Measurements from ENCODE around the gene IL1RAPL2. TPM values are rescaled to one million over a fixed set of nuclear protein-coding genes. Genes with fewer than 3 reads are reported as not detected.
"Not testable (repeated sequence)": the region's sequence is repeated elsewhere in the genome, so short reads cannot be mapped to it uniquely, and the experiment has no call there.

Gene IL1RAPL2
- polyA plus RNA-seq, 4 donors = 0.74 to 0.99 (median 0.88) TPM

DNA sequence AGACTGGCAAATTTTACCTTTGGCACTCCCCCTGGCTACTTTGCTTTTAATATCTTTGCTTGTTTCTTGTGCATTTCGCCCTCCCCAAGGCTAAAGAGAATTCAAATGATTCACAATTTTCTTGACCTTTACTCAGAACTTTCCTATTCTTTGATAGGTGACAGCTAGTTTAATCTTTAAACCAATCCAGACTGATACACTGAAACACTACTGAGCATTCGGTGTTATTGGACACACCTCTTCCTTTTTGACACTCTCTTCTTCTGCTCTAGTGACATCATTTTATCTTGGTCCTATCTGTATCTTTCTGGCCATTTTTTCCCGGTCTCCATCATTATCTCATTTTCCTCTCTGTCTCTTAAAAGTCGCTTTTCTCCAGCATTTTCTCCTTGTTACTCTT, 103.1 kb downstream of the IL1RAPL2 start:
- DNase-seq (ENCODE audit: low read depth in 4 of 4, low spot score in 3 of 4) = no peak

DNA sequence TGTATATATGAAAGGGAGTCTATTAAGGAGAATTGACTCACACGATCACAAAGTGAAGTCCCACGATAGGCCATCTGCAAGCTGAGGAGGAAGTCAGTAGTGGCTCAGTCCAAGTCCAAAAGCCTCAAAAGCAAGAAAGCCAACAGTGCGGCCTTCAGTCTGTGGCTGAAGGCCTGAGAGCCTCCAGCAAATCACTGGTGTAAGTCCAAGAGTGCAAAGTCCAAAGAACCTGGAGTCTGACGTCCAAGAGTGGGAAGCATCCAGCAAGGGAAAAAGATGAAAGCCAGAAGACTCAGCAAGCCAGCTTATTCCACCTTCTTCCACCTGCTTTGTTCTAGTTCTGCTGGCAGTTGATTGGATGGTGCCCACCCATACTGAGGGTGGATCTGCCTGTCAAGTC, 104.1 kb downstream of the IL1RAPL2 start:
- no peak for DNase-seq (ENCODE audit: low read depth in 4 of 4, low spot score in 3 of 4)

DNA sequence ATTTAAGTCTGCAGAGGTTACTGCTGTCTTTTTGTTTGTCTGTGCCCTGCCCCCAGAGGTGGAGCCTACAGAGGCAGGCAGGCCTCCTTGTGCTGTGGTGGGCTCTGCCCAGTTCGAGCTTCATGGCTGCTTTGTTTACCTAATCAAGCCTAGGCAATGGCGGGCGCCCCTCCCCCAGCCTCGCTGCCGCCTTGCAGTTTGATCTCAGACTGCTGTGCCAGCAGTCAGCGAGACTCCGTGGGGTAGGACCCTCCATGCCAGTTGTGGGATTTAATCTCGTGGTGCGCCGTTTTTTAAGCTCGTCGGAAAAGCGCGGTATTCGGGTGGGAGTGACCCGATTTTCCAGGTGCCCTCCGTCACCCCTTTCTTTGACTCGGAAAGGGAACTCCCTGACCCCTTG, 111.5 kb downstream of the IL1RAPL2 start:
- not testable (repeated sequence) for DNase-seq (ENCODE audit: low read depth in 4 of 4, low spot score in 3 of 4)

DNA sequence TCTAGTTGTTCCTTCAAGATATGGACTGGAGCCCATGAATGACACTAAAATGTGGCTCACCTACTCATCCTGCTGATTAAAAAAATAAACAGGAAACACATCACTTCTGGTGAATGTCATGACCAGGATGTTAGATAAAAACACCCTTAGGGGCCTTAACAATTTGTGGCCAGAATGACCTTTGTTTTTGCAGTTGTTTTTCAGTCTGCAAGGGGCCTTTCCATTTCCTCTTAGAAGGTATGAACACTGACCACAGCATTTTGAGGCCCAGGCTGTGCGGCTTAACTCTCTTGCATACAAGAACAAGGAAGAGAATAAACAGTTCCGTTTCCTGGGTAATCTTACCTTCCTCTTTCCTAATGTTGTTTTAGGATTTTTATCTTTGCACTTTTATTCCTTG, 113.2 kb downstream of the IL1RAPL2 start:
- DNase-seq (ENCODE audit: low read depth in 4 of 4, low spot score in 3 of 4) = no peak

DNA sequence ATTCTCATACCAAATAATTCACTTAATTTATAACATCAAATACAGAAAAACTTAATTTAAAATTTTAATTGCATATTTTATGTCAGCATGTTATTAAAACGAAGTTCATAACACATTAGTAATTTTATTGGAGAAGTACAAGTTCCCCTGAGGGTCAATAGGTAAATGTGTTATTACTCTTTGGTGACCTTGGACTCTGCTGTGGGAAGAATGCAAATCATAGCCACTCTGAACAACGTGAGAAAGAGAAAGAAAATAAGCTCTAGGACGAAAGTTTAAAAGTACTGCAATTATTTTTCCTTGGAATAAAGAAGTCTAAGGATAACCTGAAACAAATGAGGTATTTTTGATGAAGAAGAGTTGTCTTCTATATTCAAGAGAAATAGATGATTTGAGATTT, 115.2 kb downstream of the IL1RAPL2 start:
- no peak for DNase-seq (ENCODE audit: low read depth in 4 of 4, low spot score in 3 of 4)

DNA sequence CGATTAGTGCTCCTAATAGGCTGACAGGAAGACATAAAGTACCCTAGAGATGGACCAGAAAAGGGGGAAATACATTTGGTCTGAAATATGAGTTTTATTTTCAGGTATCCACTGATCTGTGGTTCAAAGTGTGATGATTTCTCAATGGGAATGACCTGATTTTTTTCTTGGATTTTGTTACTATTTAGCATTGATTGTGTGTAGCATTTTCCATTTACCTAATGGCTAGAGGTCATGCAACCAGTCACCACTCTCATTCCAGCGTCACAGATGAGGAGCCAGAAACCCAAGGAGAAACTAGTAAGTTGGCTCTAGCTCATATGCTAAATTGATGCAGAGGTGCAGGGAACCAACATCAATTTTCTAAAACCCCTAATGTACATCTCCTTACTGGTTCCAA, 118.1 kb downstream of the IL1RAPL2 start:
- DNase-seq (ENCODE audit: low read depth in 4 of 4, low spot score in 3 of 4) = no peak

DNA sequence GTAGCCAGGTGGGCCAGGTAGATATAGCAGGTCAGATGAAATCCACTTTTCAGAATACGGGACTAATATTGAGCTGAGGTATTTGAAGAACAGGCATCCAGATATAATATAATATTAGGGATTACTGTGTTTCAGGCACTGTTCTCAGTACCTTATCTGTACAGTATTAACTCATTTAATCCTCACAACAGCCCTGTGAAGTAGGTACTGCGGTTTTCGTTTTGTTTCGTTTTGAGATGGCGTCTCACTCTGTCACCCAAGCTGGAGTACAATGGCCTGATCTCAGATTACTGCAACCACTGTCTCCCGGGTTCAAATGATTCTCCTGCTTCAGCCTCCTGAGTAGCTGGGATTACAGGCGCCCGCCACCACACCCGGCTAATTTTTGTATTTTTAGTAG, 129.6 kb downstream of the IL1RAPL2 start:
- no peak for DNase-seq (ENCODE audit: low read depth in 4 of 4, low spot score in 3 of 4)

DNA sequence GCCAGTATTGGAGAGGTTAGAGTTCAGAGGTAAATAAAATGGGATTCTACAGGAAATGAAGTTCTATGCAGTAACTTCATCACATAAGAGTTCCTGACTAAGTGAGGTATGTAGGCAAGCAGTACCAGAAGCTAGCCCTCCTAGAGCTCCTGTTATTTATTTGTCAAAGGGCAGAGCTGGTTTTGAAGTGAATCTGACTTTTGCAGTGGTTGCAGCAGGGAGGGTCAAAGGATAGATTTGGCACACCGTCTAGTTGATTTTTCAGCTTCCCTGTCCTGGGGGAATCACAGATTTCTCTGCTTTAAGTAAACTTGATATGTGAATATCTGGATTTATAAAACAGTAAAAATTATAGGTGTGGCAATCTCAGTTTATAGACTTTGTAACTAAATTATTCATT, 130.7 kb downstream of the IL1RAPL2 start:
- no peak for DNase-seq (ENCODE audit: low read depth in 4 of 4, low spot score in 3 of 4)

DNA sequence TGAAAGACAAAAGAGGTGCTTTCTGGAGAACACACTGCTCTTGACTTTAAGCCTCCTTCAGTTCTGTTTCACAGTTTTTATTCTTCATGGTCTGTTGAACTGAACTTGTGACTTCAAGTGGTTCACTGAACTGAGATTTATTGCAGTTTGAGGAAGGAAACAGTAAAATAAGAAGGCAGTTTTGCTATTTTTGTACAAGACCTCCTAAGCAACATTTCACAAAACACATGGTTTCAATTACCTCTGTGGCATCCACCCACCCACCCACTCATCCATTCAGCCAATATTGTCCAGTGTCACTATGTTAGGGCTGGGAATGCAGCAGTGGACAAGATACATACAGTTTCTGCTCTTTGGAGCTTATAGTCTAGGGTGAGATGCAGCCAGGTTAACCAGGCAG, 131.3 kb downstream of the IL1RAPL2 start:
- peak in 3 of 4 donors; percentile 23 to 58 (median 58) for DNase-seq (ENCODE audit: low read depth in 4 of 4, low spot score in 3 of 4)

DNA sequence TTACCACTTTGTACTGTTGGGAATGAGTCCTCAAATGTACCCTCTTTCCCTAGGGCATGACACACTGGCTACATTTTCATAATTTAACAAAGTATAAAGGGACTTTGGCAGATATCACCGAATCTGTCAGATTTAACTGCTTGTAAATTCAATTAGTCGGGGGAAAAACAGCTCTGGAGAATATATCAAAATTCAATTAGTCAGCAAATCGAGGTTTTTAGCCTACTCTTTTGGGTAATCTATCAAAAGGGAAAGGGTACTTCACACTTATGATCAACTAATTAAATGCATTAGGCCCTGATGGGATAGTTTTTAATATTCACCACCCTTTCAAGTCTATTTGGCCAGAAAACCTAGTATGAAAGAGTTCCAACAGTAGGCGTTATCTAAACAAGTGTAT, 141.0 kb downstream of the IL1RAPL2 start:
- no peak for DNase-seq (ENCODE audit: low read depth in 4 of 4, low spot score in 3 of 4)

DNA sequence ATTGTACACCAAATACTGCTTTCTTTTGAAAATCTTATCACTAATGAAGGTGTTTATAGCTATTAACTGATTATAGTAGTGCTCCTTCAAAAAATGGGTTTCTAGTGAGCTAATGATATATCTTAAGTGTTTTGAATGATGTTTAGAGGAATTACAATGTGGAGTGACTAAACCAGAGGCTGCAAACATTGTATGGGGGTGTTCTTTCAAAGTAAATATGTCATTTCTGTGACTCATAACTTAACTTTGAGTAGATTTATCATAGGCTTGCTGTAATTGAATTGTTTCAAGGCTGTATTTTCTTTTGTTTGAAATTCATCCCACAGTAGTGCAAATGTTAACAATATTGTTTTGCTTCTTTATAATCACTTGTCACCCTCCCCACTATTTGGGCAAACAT, 141.6 kb downstream of the IL1RAPL2 start:
- no peak for DNase-seq (ENCODE audit: low read depth in 4 of 4, low spot score in 3 of 4)

DNA sequence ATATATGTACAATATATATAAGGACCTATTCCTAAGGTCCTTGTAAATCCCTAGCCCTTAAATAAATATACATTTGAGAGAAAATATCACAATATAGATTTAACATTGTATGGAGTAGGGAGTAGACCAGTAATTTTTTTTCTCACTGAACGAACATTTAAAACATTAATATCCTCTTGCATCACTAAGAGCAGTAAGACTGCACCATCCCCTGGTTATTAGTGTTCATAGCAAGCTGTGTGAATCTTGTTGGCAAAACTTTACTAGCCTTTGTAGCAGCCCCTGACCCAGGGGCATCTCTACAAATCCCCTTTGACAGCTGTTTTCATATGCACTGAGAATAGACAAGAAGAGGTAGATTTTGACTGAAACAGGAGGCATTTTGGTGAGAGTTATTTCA, 146.5 kb downstream of the IL1RAPL2 start:
- DNase-seq (ENCODE audit: low read depth in 4 of 4, low spot score in 3 of 4) = no peak

DNA sequence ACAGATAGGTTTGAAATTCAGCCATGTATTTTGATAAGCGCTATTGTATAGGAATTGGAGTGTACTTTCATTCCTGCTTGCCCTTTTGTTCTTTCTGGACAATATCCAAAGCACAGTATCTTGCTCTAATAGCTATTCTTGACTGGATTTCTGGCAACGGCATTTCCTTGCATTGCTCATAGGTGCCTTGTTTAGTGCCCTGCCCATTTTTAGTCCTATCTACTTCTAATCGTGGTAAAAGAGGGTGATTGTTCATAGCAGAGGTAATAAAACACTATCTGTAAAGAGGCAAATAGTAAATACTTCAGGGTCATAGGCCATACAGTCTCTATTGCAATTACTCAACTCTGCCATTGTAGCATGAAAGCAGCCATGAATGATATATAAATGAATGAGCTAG, 155.9 kb downstream of the IL1RAPL2 start:
- no peak for DNase-seq (ENCODE audit: low read depth in 4 of 4, low spot score in 3 of 4)

DNA sequence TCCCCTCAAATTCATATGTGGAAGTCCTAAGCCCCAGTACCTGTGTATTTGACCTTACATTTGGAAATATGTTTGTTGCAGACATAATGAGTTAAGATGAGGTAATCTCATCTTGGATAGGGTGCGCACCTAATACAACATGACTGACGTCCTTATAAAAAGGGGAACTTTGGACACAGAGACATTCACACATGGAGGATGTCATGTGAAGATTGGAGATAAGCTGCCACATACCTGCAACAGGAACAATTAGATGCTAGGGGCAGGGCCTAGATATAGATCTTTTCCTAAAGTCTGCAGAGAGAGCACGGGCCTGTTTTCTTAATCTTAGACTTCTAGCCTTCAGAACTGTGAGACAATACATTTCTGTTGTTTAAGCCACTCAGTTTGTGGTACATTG, 162.5 kb downstream of the IL1RAPL2 start:
- DNase-seq (ENCODE audit: low read depth in 4 of 4, low spot score in 3 of 4) = no peak

DNA sequence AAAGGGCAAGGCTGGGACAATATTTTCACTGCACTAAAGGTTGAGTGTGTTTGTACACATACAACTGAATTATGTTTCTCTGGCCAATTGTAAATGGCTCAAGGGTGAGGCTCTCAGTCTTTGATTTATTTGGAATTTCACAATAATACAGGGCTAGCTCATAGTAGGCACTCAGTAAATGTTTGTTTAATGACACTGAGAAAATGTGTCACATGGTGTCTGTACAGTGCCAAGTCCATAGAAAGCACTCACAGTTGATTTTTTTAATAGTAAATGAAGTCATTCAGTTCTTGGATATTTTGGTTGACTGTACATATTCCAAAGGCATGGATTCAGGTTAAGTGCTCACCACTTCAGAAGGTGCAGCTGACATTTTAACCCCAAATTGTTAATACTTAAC, 176.4 kb downstream of the IL1RAPL2 start:
- no peak for DNase-seq (ENCODE audit: low read depth in 4 of 4, low spot score in 3 of 4)

DNA sequence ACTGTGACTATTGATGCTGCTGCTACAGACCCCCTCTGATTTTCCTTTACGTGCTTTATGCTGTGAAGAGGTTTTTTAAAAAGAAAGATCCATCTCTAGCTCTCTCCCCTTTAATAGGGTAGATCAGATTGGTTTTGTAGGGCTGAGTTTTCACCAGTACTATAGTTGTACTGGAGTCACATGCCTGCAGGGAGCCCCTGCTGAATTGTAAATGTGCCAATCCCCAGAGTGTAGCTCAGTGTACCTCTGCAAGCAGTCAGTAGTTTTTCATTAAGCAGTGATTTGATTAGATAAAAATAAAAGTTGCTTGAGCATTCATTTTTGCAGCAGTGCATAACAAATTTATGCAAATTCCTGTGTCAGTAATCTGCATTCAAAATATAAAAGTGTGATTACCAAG, 179.2 kb downstream of the IL1RAPL2 start:
- DNase-seq (ENCODE audit: low read depth in 4 of 4, low spot score in 3 of 4) = no peak

DNA sequence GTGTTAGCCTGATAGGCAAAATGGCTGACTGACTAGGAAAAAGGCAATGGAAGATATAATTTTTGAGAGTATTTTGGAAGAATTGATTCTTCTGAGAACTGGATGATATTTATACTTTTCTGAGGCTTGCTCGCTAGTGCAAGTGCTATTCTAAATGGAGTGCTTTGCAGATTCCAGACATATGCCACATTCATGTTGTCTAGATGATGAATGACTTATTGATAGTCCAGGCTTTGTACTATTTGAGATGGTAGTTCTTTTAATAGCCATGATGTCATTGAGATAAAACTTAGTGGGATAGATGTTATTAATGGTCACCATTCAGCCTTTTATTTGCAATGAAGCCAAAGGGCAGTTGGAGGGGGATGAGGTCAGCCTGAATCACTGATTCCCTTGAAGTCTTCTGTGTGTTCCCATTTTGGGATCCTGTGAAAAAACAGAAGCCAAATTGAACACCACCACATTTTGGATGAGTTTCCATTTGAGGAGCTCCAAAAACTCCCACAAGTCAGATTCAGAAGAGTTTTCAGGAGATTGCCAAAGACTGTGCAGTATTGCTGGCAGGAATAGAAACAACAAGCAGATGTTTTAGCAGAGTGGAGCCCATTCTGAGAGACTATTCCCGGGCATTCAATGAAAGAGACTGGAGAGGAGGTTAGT, 184.1 kb downstream of the IL1RAPL2 start:
- no peak for DNase-seq (ENCODE audit: low read depth in 4 of 4, low spot score in 3 of 4)

DNA sequence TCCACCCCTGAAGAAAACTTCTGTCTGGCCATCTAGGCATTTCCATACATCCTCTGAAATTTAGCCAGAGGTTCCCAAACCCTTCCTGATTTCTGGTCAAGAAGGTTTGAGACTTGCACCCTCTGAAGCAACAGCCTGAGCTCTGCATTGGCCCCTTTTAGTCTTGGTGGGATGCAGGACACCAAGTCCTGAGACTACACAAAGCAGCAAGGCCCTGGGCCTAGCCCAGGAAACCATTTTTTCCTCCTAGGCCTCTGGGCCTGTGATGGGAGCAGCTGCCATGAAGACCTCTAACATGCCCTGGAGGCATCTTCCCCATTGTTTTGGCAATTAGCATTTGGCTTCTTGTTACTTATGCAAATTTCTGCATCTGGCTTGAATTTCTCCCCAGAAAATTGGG, 196.6 kb downstream of the IL1RAPL2 start:
- DNase-seq (ENCODE audit: low read depth in 4 of 4, low spot score in 3 of 4) = no peak

DNA sequence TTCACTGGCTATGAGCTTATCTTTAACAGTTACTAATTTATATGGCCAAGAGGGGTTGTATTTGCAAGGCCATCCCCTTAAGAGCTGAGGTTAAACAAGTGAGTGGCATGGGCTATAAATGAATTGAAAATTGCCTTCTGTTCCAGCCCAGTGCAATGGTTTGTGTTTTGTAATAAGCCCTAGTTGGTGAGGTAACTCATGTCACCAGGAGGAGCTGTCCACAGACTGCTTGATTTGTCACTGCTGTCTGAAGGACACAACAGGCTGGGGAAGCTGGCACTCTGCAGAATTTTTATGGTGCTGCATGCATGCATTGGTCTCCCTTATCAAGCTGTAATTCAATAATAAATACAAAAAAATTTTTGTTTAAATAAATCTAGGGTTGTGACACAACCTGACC, 223.8 kb downstream of the IL1RAPL2 start:
- DNase-seq (ENCODE audit: low read depth in 4 of 4, low spot score in 3 of 4) = no peak

DNA sequence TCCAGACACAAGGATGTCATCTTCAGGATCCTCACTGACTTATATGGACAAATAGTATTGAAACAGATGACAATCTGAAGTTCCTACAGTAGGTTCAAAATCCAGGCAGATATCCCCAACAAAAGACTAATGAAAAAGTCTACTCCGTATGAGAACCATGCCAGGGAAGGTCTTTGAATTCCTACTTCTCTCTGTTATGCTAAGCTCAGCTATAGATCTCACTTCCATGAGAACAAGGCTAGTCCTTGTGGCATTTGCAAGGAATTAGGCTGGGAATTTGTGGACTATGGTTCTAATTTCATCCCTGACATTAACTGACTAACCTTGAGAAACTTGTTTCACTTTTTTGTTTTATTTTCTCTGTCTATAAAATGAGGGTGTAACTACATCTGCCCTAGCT, 229.8 kb downstream of the IL1RAPL2 start:
- no peak for DNase-seq (ENCODE audit: low read depth in 4 of 4, low spot score in 3 of 4)

DNA sequence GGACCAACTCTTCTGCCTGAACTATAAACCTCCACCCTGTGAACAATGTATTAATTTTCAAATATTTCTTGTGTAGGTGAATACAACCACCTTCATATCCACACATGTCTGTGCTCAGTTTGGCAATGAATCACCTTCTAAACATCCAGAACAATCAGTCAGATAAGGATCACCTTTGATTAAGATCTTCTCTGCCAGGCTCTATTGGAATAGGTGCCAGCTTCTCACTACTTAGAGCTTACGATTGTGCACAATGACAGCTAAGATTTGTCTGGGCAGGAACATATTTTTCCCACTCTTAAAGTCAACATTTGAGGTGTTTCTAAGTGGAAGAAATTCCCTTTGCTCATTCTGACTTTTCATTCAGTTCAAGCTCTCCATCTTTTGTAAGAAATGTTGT, 237.2 kb downstream of the IL1RAPL2 start:
- no peak for DNase-seq (ENCODE audit: low read depth in 4 of 4, low spot score in 3 of 4)

DNA sequence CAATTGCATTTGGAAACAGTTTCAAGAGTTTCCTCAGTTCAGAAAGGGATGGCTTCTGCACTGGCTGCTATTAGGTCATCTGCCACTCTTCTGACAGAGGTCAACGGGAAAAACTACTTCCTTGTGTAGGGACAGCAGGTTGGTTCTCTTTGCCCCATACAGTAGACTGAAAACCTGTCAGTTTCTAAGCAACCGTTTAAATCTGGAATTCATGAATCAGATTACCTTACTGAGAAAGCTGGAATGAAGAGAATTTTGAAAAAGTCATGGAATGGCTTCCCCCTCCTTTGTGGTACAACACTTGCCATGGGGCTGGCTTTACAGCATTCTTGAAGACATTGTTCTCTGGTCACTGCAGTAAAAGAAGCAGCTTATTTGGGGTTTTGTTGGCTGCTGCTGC, 240.3 kb downstream of the IL1RAPL2 start:
- DNase-seq (ENCODE audit: low read depth in 4 of 4, low spot score in 3 of 4) = no peak

DNA sequence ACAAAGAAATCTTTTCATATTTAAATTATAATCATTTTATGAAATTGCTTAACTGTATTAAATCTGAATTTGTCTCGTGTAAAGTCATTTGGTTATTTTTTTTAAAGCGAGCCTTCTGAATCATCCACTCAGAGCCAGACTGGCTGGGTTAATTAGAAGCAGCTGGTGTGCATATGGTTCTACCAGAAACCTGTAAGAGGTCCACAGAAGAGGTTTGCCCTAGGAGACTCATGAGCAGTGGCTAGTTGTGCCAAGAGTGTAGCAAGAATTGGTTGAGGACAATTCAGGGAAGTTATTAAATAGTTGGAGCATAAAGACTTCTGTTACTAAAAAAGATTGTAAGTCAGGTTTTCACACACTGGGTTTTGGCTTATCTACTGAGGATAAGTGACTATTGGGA, 267.4 kb downstream of the IL1RAPL2 start:
- DNase-seq (ENCODE audit: low read depth in 4 of 4, low spot score in 3 of 4) = no peak

Data from right renal pelvis (tissue), 4 donors.